Astrocyte of the cerebellum (primary cell): ENCODE data around the gene USP13.

Experiments
- DNase-seq: peaks from one replicate; pipeline ENCODE4 v3.0.0-alpha.2; 2011; ENCODE audit warnings: low read depth
- H3K4me3 ChIP-seq: 2 replicates; pipeline ENCODE4 v1.5.1; 2011; ENCODE audit warnings: mild to moderate bottlenecking, low read depth, low read length, moderate library complexity
- in situ Hi-C: cut with HindIII; loops from 2 replicates; pipeline ENCODE4 v1.10.0; 2017; ENCODE audit warnings: low sequenced_read_pairs
- TF ChIP-seq, protein P1 (sequence below): IDR thresholded peaks from 2 replicates; pipeline ENCODE4 v1.5.1; 2012; ENCODE audit warnings: low read length, low read depth, moderate library complexity, mild to moderate bottlenecking; ENCODE audit errors: missing control alignments

Gene USP13

DNA sequence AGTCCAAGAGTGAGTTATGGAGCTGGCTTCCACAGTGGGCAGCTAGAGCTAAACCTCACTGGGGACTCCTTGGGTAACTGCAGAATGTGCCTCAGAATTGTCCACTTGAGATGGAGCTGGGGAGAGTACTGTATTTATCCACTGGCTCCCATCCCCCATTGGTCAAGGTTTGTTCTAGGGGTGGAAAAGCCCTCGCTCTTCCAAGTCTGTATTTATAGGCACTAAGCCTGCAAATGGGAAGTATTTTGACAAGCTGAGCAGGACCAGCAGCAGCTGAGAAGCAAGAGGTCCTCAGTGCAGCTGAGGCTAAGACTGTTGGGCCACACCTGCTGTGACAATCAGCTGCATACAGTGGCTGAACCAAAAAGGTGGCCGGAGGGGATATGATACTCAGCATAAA lies 5.8 kb downstream of the USP13 start:
- in situ Hi-C loops: no loop called here
- no peak for DNase-seq
- TF ChIP-seq, protein P1, sequence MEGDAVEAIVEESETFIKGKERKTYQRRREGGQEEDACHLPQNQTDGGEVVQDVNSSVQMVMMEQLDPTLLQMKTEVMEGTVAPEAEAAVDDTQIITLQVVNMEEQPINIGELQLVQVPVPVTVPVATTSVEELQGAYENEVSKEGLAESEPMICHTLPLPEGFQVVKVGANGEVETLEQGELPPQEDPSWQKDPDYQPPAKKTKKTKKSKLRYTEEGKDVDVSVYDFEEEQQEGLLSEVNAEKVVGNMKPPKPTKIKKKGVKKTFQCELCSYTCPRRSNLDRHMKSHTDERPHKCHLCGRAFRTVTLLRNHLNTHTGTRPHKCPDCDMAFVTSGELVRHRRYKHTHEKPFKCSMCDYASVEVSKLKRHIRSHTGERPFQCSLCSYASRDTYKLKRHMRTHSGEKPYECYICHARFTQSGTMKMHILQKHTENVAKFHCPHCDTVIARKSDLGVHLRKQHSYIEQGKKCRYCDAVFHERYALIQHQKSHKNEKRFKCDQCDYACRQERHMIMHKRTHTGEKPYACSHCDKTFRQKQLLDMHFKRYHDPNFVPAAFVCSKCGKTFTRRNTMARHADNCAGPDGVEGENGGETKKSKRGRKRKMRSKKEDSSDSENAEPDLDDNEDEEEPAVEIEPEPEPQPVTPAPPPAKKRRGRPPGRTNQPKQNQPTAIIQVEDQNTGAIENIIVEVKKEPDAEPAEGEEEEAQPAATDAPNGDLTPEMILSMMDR: no peak
- H3K4me3 ChIP-seq: no peak overlapping the region

DNA sequence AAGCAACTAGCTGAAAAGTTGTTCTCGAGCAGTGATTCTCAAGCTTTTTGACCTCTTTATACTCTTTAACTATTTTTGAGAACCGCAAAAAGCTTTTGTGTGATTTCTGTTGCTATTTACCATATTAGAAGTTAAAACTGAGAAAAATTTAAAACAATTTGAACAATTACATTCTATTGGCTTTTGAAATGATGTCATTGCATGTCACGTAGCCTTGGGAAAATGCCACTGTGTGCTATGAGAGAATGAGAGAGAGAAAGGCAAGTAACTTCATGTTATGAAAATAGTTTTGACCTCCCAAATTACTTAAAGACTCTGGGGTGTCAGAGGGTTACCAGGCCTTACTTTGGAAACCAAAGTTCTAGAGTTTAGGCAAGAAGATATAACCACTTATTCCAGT lies 8.0 kb downstream of the USP13 start:
- no peak overlapping the region for H3K4me3 ChIP-seq
- DNase-seq: no peak
- TF ChIP-seq, protein P1: no peak
- in situ Hi-C loops: loop anchor here (5.0 kb wide), 2 partner anchors 36 to 54 kb away; no protein-coding TSS in a partner anchor

DNA sequence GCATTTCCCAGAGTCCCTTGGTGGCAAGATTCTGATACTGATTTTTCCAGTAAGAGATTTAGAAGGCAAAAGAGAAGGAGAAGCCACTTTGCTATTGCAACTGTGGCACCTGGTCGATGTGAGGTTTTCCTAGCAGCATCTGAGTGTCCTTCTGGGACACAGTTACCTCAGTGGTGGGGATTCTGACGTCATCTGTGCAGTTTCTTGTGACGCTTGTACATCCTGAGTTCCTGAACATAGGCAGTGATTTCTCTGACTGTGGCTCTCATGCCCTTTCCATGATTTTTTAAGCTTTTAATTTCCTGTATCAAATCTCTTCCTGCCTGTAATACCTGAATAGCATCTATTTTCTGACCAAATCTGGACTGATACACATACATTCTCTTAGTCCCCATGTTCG lies 8.9 kb downstream of the USP13 start:
- TF ChIP-seq, protein P1: no peak
- H3K4me3 ChIP-seq: no peak overlapping the region
- no peak for DNase-seq
- in situ Hi-C loops: loop anchor here (5.0 kb wide), 2 partner anchors 36 to 54 kb away; no protein-coding TSS in a partner anchor

DNA sequence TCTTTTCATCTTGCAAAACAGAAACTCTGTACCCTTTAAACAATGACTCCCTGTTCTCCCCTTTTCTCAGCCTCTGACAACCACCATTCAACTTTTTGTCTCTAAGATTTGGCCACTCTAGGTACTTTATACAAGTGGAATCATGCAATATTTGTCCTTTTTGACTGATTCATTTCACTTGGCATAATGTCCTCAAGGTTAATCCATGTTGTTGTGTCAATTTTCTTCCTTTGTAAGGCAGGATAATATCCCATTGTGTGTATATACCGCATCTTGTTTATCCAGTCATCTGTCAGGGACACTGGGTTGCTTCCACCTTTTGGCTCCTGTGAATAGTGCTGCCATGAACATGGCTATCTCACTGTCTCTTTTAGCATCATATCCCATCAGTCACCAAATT lies 10.3 kb downstream of the USP13 start:
- TF ChIP-seq, protein P1: no peak
- H3K4me3 ChIP-seq: no peak overlapping the region
- in situ Hi-C loops: loop anchor here (5.0 kb wide), 2 partner anchors 34 to 56 kb away; no protein-coding TSS in a partner anchor
- DNase-seq: no peak

DNA sequence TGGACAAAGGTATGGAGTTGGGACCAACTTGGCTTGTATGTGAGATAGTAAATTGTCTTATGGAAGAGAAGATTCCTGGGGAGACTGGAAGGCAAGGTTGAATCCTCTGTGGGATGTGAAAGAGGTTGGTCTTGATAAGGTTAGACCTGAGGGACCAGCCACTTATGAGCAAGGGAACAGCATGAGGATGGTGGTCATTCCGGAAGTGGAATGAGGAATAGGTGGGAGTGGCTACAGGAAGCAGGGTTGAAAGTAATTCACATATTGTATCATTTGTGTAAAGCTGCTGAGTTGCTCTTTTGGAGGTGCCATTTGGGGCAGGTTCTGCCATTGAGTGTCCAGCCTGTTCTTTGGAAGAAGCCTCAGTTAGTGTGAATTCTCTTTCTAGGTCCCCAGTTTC lies 13.2 kb downstream of the USP13 start:
- in situ Hi-C loops: no loop called here
- DNase-seq: no peak
- TF ChIP-seq, protein P1: no peak
- H3K4me3 ChIP-seq: no peak overlapping the region

DNA sequence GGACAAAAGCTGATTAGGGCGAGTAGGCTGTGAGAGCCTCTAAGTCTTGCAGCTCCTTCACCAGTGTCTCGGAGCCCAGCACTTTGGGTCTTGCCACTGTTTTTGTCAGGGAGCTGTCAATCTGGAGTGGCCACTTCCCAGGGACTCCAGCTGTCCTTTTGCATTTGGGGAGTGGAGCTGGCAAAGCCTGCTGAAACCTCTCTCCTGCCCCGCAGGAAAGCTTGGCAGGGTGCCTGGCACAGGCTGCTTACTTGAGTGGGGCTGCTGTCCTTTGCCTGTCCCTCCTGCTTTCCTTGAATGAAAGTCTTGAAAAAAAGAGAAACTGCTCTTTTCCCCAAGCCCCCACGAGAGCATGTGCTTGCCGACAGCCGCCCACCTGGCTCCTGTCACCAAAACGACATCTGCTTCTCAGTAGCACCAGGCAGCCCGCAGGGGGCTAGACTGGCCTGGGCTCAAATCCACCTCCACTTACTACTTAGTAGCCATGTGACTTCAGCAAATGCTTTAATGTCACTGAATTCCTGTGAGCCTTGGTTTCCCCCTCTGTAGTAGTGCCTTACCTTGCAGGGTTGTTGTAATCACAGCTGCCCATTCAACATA lies 13.7 kb downstream of the USP13 start:
- in situ Hi-C loops: no loop called here

More for the DNA sequence above, 13.7 kb downstream of the USP13 start:
- no peak for DNase-seq
- no peak overlapping the region for H3K4me3 ChIP-seq
- TF ChIP-seq, protein P1: peak; percentile 15
